ENCODE data around the gene RPTOR.
"Not testable (repeated sequence)": the region's sequence is repeated elsewhere in the genome, so short reads cannot be mapped to it uniquely, and the experiment has no call there.

RPTOR gene

GRCh38 chr17:80726558-80727408 is 182.1 kb downstream of the RPTOR start:
- DNase-seq, result no peak

- no peak for DNase-seq
These were observed 182.7 kb downstream of the RPTOR start for GRCh38 chr17:80727409-80727755.

GRCh38 chr17:80729016-80729415 is 184.4 kb downstream of the RPTOR start:
- DNase-seq, result no peak

GRCh38 chr17:80729761-80730160 is 185.1 kb downstream of the RPTOR start:
- no peak for DNase-seq

GRCh38 chr17:80730739-80731138 is 186.1 kb downstream of the RPTOR start:
- DNase-seq, result no peak

GRCh38 chr17:80731323-80731722 is 186.7 kb downstream of the RPTOR start:
- no peak for DNase-seq

- no peak for DNase-seq
These were observed 187.6 kb downstream of the RPTOR start for GRCh38 chr17:80732268-80732667.

- no peak for DNase-seq
These were observed 192.7 kb downstream of the RPTOR start for GRCh38 chr17:80737106-80738019.

- DNase-seq, result no peak
These were observed 193.6 kb downstream of the RPTOR start for GRCh38 chr17:80738020-80738808.

- no peak for DNase-seq
These were observed 194.5 kb downstream of the RPTOR start for GRCh38 chr17:80738987-80739730.

GRCh38 chr17:80740141-80740540 is 195.5 kb downstream of the RPTOR start:
- no peak for DNase-seq

- no peak for DNase-seq
These were observed 197.5 kb downstream of the RPTOR start for GRCh38 chr17:80742091-80742490.

GRCh38 chr17:80742581-80743180 is 198.0 kb downstream of the RPTOR start:
- DNase-seq, result no peak

GRCh38 chr17:80743181-80743771 is 198.6 kb downstream of the RPTOR start:
- DNase-seq, result no peak

GRCh38 chr17:80743973-80744372 is 199.3 kb downstream of the RPTOR start:
- not testable (repeated sequence) for DNase-seq

GRCh38 chr17:80744725-80745124 is 200.1 kb downstream of the RPTOR start:
- not testable (repeated sequence) for DNase-seq

GRCh38 chr17:80745183-80745582 is 200.5 kb downstream of the RPTOR start:
- DNase-seq, result no peak

GRCh38 chr17:80746262-80746935 is 201.8 kb downstream of the RPTOR start:
- DNase-seq, result no peak

GRCh38 chr17:80747469-80747868 is 202.8 kb downstream of the RPTOR start:
- DNase-seq, result no peak

GRCh38 chr17:80749611-80750010 is 205.0 kb downstream of the RPTOR start:
- no peak for DNase-seq

GRCh38 chr17:80750263-80750662 is 205.6 kb downstream of the RPTOR start:
- DNase-seq, result no peak

Measured in NCI-H1694 (cell line).